NCI-H2171 (cell line): ENCODE results near the gene MICAL2.
"Not testable (repeated sequence)": the region's sequence is repeated elsewhere in the genome, so short reads cannot be mapped to it uniquely, and the experiment has no call there.

Source experiments
- DNase-seq: peaks from one replicate; lab custom pipeline; 2025; lab: John Stamatoyannopoulos, UW

The MICAL2 gene

DNA sequence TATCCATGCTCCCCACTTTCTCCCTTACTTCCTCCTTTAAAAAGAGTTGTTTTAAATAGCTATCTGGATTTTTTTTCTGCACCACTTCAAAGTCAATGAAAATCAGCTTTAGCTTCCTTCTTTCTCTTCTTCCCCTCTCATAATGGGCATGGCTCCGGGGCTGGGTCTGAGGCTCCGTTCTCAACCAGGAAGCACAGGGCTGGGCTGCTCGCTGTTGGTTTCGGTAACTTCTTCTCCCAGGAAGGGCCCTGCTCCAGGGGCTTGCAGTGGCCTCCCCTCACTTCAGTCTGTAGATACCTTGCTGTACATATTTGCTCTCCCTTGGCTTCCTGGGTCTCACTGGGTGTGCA lies 23.8 kb downstream of the MICAL2 start:
- DNase-seq = no peak

DNA sequence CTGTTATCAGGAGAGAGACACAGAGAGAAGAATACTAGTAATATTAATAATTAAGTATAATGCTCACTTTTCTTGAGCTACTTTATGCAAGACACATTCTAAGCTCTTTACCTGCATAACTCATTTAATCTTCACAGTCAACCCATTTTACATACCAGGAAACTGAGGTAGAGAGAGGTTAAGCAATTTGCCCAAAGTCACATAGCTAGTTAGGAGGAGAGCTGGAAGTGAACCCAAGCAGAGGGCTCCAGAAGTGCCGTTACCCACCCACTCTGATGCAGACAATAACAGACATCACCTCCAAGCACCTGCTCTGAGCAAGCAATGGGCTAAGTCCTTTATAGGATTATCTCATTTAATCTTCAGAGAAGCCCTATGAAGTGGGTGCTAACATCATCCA lies 24.8 kb downstream of the MICAL2 start:
- DNase-seq = no peak

DNA sequence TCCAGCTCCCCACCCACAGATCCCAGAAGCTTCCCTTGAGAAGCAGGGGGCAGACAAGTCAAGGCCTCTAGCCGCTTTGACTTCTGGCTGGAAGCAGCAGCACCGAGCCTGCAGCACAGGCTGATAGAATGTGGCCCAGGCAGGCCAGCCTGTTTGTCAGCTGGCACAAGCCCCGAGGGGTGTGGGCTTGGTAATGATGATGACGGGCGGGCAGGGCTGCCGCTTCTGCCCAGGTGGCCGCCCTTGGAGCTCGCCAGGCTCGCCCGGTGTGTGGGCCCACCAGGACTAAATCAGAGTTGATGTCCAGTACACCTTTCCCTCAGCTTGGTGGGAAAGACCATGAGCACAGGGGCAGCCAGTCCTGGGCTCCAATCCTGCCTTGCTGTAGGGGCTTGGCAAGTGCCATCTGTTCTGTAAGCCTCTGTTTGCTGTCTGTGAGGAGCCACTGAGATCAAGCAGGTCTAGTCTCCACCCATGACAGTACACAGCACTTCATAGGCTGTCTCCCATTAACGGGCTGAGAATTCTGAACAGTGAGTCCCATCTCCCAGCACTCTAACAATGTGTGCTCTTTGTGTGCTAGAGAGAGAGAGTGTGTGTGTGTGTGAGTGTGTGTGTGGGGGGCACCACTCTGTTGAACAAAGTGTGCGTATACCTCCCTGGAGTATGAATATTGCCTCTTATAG lies 26.8 kb downstream of the MICAL2 start:
- no peak for DNase-seq

DNA sequence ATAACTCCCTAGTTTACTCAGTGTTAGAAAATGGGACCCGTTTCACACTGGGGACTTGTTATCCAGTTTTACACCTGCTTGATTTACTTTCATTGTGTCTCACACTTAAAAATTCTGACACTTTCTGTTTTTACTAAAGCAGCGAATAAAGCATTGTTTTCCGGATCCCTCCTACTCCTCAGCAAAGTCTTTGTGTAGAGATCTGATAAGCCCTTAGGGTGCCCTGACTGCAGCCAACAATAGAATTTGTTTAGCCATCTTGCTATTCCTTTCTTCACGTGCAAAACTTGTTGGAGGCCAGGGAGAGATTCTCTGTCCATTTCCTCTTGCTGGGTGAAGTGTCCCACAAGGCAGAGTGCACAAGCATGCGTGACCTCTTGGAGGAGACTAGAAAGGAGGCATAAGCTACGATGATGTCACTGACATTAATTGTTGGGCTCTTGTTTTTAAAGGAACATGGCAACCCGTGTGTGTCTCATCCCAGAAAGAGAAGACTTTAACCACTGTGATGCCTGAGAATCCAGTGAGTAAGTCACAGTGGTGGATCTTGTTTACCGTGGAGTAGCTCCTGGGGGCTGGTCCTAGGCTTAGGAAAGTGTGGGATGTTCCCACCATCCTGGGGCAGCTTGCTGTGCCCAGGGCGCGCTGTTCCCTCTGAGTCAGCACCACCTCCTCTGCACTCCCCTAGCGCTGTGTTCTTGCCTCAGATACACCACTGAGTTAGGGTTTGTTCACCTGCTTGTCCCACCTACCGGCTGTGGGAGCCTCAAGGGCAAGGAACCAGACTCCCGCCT lies 27.7 kb downstream of the MICAL2 start:
- DNase-seq = no peak

DNA sequence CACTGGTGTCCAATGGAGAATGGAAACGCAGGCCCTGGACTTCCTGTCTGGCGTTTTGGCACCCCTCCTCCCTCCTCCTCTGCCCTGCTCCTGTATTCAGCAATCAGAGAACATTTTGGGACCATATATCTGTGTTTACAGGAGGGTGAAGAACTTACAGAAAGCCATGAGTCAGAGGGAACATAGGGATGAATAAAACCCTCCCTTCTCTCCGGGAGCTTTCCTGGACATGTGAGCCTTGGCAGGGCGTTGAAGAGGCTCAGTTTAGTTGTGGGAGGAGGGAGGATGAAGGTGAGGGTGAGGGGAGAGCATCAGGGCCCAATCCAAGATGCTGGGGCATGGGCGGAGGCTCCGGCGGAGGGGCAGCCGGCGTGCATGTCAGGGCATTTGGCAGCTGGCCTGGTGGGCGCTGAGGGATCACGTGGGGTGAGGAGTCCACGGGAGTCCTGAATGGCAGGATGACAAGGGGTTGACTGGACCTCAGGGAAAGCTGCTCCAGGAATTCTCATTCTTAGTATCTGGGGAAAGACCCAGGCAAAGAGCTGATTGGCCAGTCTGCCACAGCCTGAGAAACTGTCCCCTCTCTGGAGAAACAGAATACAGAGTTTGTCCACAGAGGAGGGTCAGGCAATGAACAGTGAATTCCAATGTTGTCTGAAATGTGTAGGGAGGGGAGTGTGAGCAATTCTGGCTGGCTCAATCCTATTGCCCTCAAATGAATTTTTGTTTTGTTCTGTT lies 28.9 kb downstream of the MICAL2 start:
- no peak for DNase-seq

DNA sequence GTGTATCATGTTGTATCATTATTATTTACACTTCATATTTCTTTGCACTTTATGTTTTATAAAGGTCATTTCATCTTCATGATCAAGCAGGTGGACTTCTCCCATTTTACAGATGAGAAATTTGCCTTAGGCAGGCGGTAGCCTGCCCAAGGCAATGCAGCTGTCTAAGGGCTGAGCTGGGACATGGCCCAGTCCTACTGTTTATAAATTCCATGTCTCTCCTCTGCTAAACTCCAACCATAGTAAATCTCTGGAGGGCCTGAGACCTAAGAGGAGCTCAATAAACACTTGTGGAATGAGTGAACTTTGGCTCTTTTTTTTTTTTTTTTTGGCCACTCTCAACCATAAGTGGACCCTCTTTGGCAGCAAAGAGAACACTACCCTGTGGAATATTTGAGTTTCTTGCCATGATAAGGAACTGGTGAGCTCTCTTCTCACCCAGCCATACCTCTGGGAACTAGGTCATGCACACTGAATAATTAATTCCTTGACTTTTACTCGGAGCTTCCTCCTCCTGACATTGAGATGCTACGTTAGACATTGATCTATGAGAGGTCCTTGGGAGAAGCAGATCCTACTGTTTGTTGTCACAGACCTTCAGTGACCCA lies 29.9 kb downstream of the MICAL2 start:
- DNase-seq = no peak

GRCh38 chr11:12141283-12141682 lies 30.9 kb downstream of the MICAL2 start:
- no peak for DNase-seq

DNA sequence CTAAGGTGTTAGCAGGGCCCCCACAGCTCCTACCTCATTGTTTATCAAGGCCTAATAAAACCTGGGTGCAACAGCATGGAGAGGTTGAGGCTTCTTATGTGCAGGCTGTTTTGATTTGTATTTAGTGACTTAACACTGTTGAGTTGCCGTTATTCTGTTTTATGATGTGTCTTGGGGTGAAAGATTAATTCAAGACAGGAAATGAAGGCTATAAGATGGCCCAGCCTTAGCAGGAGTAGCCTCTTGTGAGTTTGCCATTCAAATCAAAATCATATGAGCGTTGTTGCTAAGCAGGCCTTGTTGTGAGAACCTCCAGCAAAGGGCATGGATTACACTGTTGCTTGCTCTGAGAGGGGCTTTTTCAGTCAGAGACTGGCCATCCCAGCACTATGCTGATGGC lies 31.8 kb downstream of the MICAL2 start:
- no peak for DNase-seq

DNA sequence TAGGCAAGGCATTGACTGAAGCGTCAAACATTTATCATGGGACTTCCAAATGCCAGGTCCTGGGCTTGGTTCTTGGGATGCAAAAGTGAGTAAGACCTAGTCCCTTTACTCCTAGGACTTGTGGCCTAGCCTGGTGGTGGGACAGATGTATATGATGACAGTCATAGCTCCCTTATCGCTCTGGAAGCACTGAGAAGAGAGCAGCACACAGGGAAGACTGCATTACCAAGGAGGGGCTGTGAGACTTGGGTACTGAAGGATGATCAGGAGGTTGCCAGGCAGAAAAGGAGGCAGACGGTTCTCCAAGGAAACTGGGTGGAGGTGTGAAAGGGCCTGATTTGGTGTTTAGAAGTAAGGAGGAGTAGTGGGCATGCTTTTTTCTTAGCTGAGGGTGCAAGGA lies 32.5 kb downstream of the MICAL2 start:
- no peak for DNase-seq

DNA sequence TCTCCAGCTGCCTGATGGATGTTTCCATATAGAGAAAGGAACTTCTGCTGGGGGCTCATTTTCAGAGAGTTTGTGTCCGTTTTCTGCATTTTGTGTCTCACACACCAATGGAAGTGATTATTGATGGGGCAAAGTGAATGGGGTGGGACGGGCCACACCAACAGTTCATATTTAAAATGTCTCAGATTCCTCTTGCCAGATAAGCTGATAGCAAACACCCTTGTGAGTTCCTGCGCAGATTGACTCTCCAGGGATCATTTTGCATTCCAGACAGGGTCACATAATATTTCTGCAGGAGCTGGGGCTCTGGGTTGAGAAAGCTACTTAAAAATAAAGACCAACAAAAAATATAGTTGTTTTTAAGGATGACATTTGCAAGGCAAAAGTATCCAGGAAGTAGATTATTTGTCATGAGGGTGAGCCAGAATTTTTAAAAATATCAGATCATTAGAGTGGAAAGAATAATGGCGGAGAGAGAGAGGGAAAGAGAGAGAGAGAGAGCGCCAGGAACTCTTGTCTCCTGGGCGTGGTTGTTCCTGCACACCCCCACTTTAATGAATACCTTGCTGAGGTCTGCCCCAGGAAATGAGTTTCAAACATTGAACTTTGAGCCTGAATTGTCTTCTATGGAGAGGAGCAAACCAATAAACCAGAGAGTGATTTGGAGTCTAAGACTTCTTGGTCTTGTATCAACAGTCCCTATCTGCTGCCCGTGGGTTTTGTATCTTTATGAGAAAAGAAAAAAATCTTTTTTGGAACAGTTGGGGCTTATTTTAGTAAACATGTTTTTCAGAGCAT lies 33.3 kb downstream of the MICAL2 start:
- no peak for DNase-seq

DNA sequence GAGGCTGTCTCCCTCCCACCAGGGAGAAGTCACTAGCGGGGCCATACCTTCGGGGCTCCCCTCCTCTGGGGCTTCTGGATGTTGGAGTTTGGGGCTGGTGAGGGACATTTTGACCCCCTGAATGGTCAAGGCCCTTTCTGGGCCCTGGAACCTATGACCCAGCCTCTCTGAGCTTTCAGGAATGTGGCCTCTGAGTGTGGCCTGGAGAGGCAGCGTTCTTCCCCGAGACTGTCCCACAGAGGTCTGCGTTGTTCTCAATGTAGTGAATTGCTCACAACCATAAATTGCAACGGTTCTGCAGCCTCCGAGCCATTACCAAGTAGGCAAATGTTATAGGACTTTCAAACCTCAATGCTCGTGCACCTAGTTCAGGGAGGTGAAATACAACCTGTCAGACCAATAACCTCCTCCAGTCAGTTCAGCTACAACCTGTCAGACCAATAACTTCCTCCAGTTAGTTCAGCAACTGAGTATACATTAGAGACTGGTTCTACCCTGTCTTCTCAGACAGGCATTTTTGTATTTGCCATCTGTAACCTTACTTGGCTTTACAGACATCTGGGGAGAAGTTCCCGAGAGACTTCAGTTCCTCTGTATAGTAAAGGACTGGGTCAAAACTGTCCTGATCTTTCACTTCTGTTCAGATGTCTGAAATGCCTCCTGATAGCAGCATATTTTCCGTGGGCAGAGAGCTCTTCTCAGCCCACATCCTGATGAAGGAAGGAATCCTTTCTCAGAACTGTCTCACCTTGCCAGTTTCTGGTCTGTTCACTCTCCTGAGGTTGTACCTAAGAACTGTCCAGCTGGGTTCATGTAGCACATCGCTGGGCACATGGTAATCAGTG lies 34.2 kb downstream of the MICAL2 start:
- no peak for DNase-seq

DNA sequence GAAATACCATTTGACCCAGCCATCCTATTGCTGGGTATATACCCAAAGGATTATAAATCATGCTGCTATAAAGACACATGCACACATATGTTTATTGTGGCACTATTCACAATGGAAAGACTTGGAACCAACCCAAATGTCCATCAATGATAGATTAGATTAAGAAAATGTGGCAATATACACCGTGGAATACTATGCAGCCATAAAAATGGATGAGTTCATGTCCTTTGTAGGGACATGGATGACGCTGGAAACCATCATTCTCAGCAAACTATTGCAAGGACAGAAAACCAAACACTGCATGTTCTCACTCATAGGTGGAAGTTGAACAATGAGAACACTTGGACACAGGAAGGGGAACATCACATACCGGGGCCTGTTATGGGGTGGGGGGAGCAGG lies 36.3 kb downstream of the MICAL2 start:
- DNase-seq = not testable (repeated sequence)

DNA sequence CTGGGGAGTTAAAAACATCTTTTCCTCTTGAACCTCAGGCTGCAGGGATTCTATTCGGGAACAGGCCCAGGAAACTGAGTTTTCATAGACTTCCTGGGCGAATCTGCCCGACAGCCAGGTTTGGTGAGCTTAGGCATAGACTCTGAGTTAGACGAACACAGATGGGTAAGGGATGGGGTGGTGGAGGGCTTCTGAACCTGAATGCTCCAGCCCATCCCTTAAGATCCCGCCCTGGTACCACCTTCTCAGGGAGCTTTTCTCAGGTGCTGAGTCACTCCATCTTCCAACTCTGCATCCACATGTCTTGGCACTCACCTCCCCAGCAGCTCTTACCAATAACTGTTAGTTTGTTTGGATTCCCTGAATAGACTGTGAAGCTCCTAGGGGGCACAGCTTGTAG lies 37.4 kb downstream of the MICAL2 start:
- DNase-seq = no peak

GRCh38 chr11:12148466-12148865 lies 38.1 kb downstream of the MICAL2 start:
- DNase-seq = no peak

GRCh38 chr11:12148882-12149281 lies 38.5 kb downstream of the MICAL2 start:
- DNase-seq = no peak

GRCh38 chr11:12149672-12150225 lies 39.4 kb downstream of the MICAL2 start:
- no peak for DNase-seq

GRCh38 chr11:12150831-12151382 lies 40.5 kb downstream of the MICAL2 start:
- DNase-seq = no peak

- DNase-seq = no peak
These were observed 41.9 kb downstream of the MICAL2 start for GRCh38 chr11:12152321-12152720.

DNA sequence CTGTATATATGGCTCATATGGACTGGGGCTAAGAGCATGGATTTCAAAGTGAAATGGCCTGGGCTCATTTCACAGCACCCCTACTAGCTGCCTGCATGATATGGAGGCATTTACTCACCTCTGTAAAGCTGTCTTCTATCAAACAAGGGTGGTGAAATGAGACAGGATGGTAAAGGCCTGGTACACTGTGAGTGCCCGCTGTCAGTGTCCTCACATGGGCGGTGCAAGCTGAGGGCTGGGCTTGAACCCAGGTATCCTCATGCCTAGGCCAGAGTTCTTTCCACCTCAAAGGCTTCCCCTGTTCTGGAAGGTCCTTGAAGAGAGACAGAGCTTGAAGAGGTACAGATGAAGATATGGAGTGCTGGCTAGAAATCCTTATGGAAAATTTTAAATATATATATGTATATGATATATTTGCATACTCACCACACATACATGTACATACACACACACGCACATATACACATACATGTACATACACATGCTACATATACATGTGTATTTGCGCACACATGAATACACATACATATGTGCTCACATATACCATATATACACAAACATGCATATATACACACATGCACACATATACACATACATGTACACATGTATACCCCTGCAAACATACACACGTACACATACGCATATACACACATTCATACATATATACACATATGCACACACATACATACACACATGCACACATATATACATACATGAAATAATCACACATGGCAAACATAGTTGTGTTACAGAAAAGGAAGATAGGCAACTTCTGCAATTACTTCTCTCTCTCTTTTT lies 44.7 kb downstream of the MICAL2 start:
- no peak for DNase-seq
